Activated CD4-positive, alpha-beta T cell treated with anti-CD3 and anti-CD28 coated beads, Interleukin-2, amount 50 U/mL, for 4 hours (primary cell): ENCODE measurements around the gene FAM174C.
"Not testable (repeated sequence)": the region's sequence is repeated elsewhere in the genome, so short reads cannot be mapped to it uniquely, and the experiment has no call there.

ENCODE experiments used
- DNase-seq, 2 experiments: peaks; one replicate each; pipeline ENCODE4 v3.0.0-alpha.2; 2020

FAM174C gene

DNA sequence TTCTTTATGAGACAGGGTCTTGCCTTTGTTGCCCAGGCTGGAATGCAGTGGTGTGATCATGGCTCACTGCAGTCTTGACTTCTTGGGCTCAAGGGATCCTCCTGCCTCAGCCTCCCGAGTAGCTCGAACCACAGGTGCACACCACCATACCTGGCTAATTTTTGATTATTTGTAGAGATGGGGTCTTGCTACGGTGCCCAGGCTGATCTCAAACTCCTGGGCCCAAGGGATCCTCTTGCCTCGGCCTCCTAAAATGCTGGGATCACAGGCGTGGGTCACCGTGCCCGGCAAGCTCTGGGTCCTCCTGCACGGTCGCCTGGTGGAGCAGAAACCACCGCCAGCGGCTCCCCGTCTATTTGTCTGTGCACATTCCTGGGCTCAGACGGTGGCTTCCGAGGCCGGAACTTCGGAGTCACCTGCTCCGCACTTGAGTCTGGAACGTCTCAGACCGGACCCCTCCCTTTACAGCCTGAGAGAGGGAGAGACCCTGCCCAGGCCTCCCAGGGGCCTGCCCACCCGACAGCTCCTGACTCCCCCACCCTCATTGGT lies 32.5 kb downstream of the FAM174C start:
- no peak for DNase-seq

DNA sequence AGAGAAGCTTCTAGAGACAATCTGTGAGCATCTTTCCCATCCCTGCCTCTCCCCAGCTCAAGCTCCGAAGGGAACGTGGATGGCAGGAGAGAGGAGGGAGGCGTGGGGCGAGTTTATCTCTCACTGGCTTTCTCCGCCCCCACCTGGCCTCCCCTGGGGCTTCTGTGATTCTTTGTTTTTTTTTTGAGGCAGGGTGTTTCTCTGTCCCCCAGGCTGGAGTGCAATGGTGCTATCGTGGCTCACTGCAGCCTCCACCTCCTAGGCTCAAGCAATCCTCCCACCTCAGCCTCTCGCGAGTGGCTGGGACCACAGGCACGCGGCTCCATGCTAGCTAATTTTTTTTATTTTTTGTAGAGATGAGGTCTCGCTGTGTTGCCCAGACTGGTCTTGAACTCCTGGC lies 33.4 kb downstream of the FAM174C start:
- no peak for DNase-seq

DNA sequence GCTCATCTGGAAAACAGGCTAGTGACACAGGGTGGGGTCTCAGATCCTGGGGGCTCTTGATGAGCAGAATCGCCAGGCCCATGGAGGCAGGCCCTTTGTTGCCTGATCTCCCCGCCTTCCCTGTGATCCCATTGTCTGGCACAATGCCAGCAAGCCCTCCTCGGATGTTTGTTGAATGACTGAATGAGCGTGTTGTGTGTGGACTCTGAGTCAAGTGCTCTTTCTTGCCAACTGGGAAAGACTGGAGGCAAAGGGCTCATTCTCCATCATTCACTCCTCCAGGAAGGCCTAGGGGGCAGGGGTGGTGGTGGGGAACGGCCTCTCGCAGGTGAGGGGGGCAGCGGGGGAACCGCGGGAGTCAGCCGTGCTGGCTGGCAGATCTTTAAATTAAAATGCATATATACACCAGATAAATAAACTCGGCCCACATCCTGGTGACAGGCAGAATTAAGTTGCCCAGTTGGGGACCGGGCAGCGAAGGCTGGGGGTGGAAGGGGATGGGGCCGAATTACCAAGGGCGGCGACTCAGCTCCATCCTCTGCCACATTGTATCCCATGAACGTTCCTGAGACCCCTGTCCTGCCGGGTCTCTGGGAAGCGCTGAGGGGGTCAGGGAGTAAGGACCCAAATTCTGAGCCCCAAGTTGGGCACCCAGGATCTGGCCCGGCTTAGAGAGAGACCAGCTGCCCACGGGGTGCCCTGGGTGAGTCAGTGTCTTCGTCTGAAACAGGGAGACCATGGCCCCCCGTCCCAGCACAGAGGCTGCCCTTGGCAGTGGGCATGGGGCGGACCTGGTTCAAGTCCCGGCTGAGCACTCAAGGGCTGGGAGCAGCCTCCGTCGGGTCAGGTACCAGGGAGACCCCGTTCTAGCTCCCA lies 34.9 kb downstream of the FAM174C start:
- no peak for DNase-seq

DNA sequence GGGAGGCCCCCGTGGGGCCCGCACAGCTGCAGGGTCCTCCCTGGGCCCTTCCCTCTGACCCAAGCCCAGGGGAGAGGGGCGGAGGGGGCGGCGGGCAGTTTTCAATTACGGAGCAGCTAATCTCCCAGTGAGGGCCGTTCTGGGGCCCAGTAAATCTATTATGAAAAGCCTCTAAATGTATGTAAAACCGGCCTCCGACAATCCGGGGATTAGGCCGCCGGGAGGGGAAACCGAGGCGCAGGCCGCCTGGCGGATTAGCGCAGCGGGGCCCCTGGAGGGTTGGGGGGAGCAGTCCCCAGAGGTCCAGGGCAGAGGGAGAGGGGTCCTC lies 35.5 kb downstream of the FAM174C start:
- no peak for DNase-seq

DNA sequence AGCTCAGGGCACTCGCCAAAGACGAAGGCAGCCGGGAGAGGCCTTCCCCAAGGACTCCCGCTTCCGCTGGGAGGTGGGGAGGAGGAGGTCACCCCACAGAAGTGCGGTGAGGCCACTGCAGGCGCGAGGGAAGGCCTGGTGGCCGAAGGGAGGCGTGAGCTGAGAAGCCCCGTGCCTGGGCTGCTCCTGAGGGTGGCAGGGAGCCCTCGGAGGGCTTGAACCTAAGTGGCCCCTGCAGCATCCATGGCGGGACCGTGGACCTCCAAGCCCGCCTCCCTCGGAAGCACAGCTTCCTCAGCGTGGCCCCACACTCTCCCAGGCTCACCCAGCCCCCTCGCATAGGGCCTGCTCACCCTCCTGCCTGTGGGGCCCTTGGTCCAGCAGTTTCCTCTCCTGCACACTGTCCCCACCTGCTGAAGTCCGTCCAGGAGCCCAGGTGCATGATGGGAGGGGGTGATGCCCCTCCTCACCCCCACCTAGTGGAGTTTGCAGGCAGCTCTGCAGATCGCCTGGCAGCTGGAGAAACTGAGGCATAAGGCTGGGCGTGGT lies 36.3 kb downstream of the FAM174C start:
- no peak for DNase-seq

DNA sequence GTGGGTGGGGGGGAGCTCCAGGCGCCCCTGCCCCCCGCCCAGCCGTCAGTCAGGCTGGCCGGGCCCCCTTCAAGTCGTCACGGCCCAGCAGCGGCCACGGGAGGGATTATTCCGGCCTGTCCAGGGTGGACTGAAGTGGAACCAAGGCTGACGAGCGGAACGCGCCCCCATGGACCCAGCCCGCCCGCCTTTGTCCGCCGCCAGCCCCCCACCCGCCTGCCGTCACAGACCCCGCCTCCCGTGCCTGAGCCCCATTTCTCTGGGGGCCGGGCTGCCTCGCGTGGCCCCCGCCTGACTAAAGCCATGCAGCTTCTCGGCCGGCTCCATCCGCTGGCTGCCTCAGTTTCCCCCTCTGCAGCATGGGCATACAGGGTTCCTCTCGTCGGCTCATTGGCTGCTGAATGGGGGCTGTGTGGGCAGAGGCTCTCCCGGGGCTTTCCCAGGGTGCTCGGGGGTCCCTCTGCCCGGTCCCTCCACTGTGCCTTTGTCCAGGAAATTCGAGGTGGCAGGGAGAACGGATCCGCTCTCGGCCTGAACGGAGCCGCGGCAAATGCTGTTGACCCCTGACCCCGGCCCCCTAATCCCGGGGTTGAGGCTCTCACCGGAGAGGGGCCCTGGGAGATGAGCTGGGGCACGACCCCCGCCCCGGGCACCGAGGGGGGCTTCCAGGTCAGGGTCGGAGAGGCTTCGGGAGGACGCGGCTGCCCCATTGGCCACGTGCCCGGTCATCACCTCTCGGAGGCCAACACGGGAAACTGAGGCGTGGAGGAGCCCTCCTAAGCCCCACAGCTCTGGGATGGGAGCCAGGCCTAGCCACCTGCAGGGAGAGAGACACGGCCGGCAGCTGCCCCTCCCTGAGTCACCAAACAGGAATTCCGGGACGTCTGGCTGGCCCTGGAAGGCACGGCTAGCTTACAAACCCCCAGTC lies 37.7 kb downstream of the FAM174C start:
- DNase-seq: no peak

DNA sequence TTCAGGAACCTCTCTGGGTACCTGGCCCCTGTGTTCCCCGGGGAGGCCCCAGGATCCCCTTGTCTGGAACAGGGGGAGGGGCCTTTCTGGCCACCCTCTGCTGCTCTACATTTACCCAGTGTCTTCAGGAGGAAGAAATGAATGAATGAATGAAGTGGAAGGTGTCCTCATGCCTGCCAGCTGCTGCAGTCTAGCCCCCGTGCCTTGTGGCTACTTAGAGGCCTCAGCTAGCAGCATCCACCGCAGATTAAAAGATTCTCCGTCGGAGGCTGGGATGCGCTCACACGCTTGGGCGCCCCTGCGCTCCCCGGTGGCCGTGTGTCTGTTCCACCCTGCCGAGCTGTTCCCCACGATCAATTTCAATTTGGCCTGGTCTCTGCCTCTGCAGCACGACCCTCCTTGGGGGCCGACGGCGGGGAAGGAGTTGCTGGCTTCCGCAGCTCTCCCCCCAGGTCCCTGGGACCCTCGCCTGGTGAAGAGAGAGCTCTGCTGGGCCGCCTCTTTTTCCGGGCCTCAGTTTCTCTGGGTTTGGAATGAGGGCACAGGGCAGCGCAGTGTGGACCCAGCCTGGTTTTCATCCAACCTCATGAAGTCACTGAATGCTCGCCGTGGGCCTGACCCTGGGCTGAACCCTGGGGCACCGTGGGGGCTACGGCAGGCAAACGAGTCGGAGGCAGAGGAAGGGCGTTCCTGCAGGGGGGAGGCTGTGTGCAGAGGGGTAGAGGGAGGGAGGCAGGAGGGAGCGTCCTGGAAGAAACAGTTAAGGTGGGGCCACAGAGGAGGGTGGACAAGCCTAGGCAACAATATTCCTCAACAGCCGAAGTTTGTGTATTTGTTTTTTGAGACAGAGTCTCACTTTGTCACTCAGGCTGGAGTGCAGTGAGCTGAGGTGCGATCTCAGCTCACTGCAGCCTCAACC lies 38.6 kb downstream of the FAM174C start:
- DNase-seq: no peak

DNA sequence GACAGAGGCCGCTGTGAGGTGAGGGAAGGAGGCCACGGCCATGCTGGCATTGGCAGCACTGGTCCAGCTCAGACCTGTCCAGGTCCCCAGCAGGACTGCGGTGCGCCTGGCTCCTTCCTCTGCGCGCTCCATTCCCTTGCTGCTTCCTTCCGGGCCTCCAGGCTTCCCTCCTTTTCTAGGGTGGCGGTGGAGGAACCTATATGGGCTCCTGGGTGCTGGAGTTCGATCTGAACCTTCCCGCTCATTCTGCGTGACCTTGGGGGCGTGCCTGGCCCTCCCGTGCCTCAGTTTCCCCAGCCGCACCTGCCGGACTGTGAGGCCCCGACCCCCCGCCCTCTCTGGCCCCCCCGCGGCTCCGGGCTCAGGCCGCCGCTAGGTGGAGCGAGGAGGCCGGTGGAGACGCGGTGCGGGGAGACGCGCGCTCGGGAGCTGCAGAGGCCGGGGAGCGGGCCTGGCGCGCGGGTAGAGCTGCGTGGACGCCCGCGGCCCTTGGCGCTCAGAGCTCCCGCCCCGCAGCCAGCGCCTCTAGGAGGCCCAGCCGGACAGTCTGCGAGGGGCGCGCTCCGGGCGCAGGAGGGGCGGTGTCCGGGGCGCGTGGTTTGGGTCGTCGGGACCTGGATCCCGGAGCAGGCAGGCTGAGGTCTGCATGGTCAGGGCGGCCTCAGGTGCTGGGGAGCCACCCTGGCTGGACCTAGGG lies 40.3 kb downstream of the FAM174C start:
- no peak for DNase-seq

DNA sequence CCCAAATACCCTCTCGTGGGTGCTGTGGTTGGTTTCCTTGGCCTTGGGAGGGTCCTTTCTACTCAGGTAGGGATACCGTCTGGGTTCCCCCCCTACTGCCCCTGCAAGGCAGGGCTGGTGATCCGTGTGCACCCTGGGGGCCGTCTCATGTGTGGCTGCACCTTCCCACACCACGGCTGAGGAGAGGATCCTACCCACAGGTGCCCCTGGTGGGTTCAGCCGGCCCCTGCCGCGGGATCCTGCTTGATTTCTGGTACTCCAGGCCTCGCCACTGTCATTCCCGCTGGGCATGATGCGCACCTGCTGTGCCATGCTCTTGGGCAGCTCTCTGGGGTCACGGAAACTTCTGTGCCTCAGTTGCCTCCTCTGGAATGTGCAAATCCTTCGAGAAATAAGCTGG lies 41.1 kb downstream of the FAM174C start:
- DNase-seq: no peak

DNA sequence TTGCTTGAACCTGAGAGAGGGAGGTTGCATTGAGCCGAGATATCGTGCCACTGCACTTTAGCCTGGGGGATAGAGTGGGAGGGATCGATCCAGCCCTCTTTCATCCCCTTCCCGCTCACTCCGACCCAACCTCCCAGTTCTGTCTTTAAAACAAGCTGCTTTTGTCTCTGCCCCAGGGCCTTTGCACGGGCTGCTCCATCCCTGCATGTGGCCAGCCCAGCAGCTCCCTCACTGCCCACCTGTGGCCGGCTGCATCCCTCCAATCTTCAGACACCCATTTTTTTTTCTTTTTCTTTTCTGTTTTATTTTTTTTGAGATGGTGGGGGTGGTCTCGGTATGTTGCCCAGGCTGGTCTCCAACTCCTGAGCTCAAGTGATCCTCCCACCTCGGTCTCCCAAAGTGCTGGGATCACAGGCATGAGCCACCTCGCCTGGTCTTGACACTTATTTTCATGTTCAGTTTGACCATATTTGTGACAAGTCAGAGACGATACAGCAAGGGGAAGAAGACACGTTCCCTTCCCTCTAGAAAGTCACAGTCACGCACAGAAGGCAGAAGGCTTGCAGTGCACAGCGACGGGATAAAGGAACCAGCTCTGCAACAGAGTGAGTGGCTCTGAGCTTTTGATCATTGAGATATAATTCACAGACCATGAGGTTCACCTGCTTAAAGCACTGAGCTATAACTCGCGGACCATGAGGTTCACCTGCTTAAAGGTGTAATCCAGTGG lies 42.1 kb downstream of the FAM174C start:
- DNase-seq: no peak

DNA sequence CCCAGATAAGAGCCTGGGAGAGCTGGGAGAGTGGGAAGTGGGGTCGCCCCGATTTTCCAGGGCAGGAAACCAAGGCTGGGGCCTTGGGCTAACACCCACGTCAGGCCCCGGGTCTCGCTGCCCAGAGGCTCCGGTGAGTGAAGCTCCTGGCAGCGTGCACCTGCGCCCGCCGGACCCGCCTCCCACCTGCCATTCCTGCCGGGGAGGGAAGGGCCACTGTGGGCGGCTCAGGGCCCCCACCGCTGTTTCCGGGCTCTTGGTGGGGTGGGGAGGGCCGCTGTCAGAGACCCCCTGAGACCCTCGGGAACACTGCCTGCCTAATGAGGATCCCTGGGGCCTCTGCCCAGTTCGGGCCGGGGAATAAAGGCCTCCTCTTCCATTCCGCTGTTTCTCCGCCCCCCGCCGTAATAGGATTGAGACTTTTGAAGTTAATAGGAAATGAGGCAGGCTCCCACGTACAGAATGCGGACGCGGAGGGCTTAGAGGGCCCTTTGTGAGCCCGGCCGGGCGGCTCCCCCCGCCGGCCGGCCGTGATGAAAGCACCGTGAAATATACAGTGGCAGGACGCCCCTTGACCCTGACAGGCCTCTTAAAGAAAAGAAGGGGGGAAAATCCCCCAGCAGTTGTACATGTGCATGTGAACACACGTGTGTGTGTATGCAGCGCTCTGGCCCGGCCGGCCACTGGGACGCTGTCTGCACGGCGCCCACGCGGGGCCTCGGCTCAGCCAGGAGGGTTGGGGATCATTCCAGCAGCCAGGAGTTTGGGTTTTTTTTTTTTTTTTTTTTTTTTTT lies 43.5 kb downstream of the FAM174C start:
- DNase-seq: no peak

DNA sequence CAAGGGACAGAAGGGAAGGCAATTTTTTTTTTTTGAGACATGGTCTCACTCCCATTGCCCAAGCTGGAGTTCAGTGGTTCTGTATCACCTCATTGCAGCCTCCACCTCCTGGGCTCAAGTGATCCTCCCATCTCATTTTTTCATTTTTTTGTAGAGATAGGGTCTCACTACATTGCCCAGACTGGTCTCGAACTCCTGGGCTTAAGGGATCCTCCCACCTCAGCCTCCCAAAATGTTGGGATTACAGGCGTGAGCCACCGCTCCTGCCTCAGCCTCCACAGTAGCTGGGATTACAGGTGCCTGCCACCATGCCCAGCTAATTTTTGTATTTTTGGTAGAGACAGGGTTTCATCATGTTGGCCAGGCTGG lies 44.9 kb downstream of the FAM174C start:
- DNase-seq: not testable (repeated sequence)

DNA sequence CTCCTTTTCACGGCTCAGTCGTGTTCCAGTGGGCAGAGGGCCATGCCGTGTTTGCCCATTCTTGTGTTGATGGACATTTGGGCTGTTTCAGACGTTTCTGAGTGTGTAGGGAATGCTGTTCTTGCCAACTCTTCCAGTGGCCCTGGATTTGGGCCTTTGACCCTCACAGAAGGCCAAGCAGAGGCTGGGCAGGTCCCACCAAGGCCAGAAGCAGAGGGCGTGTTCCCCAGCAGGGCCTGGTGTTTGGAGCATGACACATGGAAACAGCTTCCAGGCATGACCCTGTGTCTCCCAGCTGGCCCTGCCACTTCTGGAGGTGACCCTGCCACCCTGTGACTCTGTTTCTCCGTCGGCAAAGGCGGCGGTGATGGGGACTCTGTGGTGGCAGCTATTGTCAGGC lies 46.2 kb downstream of the FAM174C start:
- no peak for DNase-seq

DNA sequence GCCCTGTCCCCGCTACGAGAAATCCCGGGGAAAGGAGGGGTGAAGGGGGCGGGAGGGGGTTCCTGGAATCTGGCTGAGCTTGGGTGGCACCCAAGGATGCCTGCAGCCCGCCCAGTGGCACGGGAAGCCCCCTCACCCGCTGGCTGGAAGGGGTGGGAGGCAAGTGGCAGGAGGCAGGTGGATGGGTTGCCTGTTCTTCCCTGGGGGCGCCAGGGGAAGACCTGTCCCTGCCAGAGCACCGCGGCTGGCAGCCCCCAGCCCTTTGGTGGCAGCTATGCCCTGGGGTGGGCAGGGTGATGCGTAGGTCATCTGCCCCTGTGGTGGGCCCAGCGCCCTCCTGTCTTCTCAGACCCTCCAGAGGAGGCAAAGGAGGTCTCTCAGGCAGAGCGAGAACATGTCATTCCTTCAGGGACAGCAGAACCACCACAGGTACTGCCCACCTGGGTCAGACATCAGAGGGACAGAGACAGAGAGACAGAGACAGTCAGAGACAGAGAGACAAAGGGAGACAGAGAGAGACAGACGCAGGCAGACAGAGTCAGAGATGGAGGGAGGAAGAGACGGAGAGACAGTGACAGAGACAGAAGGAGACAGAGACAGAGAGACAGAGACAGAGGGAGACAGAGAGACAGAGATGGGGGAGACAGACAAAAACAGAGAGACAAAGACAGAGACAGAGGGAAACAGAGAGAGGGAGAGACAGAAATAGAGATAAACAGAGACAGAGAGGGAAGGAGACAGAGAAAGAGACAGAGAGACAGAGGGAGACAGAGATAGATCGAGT lies 47.1 kb downstream of the FAM174C start:
- DNase-seq: no peak

DNA sequence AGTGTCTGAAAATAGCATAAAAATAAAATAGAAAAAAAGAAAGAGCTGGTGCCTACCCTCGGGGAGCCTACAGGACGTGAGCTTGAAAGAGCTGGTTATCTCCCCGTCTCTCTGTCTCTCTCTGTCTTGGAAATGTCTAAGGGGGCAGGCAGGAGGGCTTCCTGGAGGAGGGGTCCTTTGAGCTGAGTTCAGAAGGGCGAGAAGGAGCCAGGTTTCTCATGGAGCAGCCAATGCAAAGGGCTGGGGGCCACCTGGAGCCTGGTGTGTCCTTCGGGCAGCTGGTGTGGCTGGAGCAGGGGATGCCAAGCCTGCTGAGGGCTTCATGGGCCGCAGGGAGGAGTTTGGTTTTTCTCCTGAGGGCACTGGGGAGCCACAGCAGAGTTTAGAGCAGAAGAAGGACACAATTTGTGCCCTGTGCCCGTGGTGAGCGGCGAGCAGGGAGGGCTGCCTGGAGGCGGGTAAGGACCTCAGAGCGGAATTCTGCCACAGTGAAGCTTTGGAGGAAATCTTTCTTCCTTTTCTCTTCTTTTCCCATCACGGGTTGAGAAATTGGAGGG lies 49.0 kb downstream of the FAM174C start:
- DNase-seq: no peak

DNA sequence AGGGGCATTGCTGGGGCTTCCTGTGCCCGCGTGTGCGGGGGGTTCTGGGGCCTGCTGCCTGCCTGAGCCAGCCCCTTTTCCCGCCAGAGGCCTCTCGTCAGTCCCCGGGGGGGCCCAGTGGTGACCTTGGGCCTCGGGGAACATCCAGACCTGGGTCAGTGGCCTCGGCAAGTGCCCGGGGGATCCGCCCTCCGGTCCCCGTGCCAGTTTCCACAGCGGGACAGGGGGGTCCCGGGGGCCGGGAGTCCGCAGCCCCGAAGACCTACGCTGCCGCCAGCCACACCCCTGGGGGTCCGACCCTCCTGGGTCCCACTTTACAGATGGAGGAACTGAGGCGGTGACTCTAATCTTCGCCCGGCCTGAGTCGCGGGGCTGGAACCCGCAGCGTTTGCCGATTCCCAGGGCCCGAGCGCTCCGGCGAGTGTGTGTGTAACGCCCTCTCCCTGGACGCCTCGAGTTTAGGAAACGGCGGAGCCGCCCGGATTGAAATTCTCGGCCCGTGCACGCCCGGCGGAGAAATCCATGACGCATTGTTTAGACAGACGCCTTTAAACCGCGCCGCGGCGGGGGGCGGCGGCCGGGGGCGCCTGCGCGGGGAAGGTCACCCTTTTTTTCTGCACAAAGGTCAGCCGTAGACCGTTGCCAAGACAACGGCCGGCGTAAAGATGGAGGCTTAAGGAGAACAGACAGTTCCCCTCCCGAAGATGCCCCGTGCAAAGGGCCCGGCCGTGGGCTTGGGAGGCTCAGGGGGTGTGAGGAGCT lies 49.7 kb downstream of the FAM174C start:
- peak in 1 of 2 experiments; percentile 3 for DNase-seq

DNA sequence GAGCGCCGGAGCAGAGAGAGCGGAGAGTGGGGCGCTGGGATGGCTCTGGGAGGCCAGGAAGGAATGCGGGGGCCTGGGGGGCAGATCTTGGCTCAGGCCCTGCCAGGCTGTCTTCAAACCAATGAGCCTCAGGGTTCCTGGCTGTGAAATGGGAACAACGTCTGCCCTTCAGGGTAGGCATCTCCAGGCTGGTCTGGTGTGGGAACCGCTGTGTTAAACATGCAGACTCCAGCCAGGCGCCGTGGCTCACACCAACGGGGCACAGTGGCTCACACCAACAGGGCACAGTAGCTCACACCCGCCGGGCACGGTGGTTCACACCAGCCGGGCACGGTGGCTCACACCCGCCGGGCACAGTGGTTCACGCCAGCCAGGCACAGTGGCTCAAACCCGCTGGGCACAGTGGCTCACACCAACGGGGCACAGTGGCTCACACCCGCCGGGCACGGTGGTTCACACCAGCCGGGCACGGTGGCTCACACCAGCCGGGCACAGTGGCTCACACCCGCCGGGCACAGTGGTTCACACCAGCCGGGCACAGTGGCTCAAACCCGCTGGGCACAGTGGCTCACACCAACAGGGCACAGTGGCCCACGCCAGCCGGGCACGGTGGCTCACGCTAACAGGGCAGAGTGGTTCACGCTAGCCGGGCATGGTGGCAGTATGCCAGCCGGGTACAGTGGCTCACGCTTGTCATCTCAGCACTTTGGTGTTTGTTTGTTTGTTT lies 50.4 kb downstream of the FAM174C start:
- no peak for DNase-seq
